Karpas-422 (cell line): ENCODE data around the gene SLAMF6. TPM values are rescaled to one million over a fixed set of nuclear protein-coding genes. Genes with fewer than 3 reads are reported as not detected.
"Not testable (repeated sequence)": the region's sequence is repeated elsewhere in the genome, so short reads cannot be mapped to it uniquely, and the experiment has no call there.

Source experiments
- DNase-seq: peaks from one replicate; pipeline ENCODE4 v3.0.0-alpha.2; 2015
- H2AFZ ChIP-seq: fragments of 200-600 bp; sonication (generic); 2 replicates; pipeline ENCODE4 v1.6.1; 2014; ENCODE audit warnings: antibody characterized with exemption, low read length, mixed read lengths
- H3K27ac ChIP-seq: fragments of 200-600 bp; sonication (generic); 2 replicates; pipeline ENCODE4 v1.5.1; 2014; ENCODE audit warnings: mild to moderate bottlenecking, low read length, moderate library complexity
- H3K27me3 ChIP-seq: fragments of 200-600 bp; sonication (generic); 2 replicates; pipeline ENCODE4 v1.6.1; 2014; ENCODE audit warnings: low read length, mixed read lengths
- H3K36me3 ChIP-seq: fragments of 200-600 bp; sonication (generic); 2 replicates; pipeline ENCODE4 v1.6.1; 2014; ENCODE audit warnings: low read length, mixed read lengths; ENCODE audit not compliant: insufficient read depth
- H3K4me1 ChIP-seq: fragments of 200-600 bp; sonication (generic); 2 replicates; pipeline ENCODE4 v1.6.1; 2014; ENCODE audit warnings: mild to moderate bottlenecking, low read length, mixed read lengths
- H3K4me2 ChIP-seq: fragments of 200-600 bp; sonication (generic); 2 replicates; pipeline ENCODE4 v1.6.1; 2014; ENCODE audit warnings: low read length, low read depth, mild to moderate bottlenecking; ENCODE audit not compliant: poor library complexity, severe bottlenecking
- H3K4me3 ChIP-seq: fragments of 200-600 bp; sonication (generic); 2 replicates; pipeline ENCODE4 v1.5.1; 2014; ENCODE audit warnings: mild to moderate bottlenecking, antibody characterized with exemption, low read length, mixed read lengths
- H3K79me2 ChIP-seq: fragments of 200-600 bp; sonication (generic); 2 replicates; pipeline ENCODE4 v1.6.1; 2014; ENCODE audit warnings: mild to moderate bottlenecking, low read length, mixed read lengths
- H3K9ac ChIP-seq: fragments of 200-600 bp; sonication (generic); 2 replicates; pipeline ENCODE4 v1.6.0; 2014; ENCODE audit warnings: low read length
- H3K9me2 ChIP-seq: fragments of 200-600 bp; sonication (generic), shearing (Covaris generic); replicated peaks from 2 replicates; pipeline ENCODE4 v1.6.0; 2014; ENCODE audit warnings: mild to moderate bottlenecking, low read length, moderate library complexity; ENCODE audit not compliant: insufficient read depth
- H3K9me3 ChIP-seq: fragments of 300-700, 200-600 bp; sonication (generic); 2 replicates; pipeline ENCODE4 v1.6.1; 2014; ENCODE audit warnings: low read length, mixed read lengths
- H4K20me1 ChIP-seq: fragments of 200-600 bp; sonication (generic); 2 replicates; pipeline ENCODE4 v1.6.1; 2014; ENCODE audit warnings: mild to moderate bottlenecking, antibody characterized with exemption, low read length, low read depth; ENCODE audit not compliant: insufficient read depth
- total RNA-seq: library from RNA; depleted of rRNA; stranded (reverse); fragments of >200 nt; shearing (Covaris generic); gene quantifications from 2 replicates; pipeline ENCODE4 v1.2.3, GENCODE V29; 2014; ENCODE audit warnings: low replicate concordance

SLAMF6 gene
- total RNA-seq, 1 experiment from 2014 or later, result 66.0 TPM

DNA sequence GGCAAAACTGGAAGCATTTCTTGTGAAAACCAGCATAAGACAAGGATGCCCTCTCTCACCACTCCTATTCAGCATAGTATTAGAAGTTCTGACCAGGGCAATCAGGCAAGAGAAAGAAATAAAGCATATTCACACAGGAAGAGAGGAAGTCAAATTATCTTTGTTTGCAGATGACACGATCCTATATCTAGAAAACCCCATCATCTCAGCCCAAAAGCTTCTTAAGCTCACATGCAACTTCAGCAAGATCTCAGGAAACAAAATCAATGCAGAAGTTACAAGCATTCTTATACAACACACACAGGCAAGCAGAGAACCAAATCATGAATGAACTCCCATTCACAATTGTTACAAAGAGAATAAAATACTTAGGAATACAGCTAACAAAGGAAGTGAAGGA, 7.1 kb downstream of the SLAMF6 start:
- H3K4me1 ChIP-seq, result peaks cover 28% of the 10 kb centered on the region
- H3K27ac ChIP-seq, H3K9me3 ChIP-seq: not testable (repeated sequence)

GRCh38 chr1:160504651-160505050, 18.4 kb downstream of the SLAMF6 start:
- Histone ChIP-seq H3K4me3 (no peak overlapping the region), H3K4me1 (peaks cover 6% of the 10 kb centered on the region; the same call in 1 of the 2 replicates), H2AFZ (no peak overlapping the region), H4K20me1 (no peaks in the 10 kb centered on the region), H3K27me3 (no peaks in the 10 kb centered on the region), H3K9me2 (no peaks in the 10 kb centered on the region), H3K9ac (no peak overlapping the region), H3K79me2 (peaks cover 43% of the 10 kb centered on the region; the same call in 1 of the 2 replicates), H3K36me3 (peaks cover 2% of the 10 kb centered on the region), H3K27ac (no peak overlapping the region), H3K4me2 (no peak overlapping the region), H3K9me3 (peaks cover 18% of the 10 kb centered on the region)
- DNase-seq, result no peak

More for the DNA sequence above, 7.1 kb downstream of the SLAMF6 start:
- H3K4me3 ChIP-seq, H2AFZ ChIP-seq, H3K9ac ChIP-seq, H3K27me3 ChIP-seq, H3K9me2 ChIP-seq, DNase-seq, H3K4me2 ChIP-seq, H4K20me1 ChIP-seq: not testable (repeated sequence)
- Histone ChIP-seq H3K79me2 (peaks cover 59% of the 10 kb centered on the region), H3K36me3 (peaks cover 16% of the 10 kb centered on the region; the same call in 1 of the 2 replicates)

DNA sequence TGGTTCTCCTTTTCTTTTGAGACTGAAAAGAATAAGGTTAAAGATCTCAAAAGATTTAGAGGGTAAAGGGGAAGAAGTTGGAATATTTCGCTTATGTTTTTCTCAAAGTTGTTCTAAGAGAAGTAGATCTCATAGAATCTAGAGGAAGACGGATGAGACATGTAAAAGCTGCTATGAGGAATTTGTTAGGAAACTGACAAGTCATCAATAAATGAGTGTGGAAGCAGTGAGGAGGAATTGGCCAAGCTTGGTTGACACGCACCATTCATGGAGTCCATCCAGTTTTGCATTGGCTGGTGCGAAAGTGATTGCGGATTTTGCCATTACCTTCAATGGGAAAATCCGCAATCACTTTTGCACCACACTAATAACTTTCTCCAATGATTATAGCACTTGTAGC, 20.0 kb downstream of the SLAMF6 start:
- H3K9me3 ChIP-seq, result peaks cover 29% of the 10 kb centered on the region
- peaks cover 44% of the 10 kb centered on the region; the same call in 1 of the 2 replicates for H3K79me2 ChIP-seq

GRCh38 chr1:160500321-160500990, 22.6 kb downstream of the SLAMF6 start:
- H3K9me2 ChIP-seq, result no peaks in the 10 kb centered on the region
- peaks cover 12% of the 10 kb centered on the region for H3K4me1 ChIP-seq
- DNase-seq, result no peak
- no peaks in the 10 kb centered on the region for H3K27me3 ChIP-seq
- no peak overlapping the region for H3K4me2 ChIP-seq
- peaks cover 17% of the 10 kb centered on the region for H3K9me3 ChIP-seq
- H4K20me1 ChIP-seq, result no peaks in the 10 kb centered on the region
- no peak overlapping the region for H2AFZ ChIP-seq
- H3K36me3 ChIP-seq, result peaks cover 10% of the 10 kb centered on the region
- no peak overlapping the region for H3K4me3 ChIP-seq
- H3K79me2 ChIP-seq, result peaks cover 34% of the 10 kb centered on the region; the same call in 1 of the 2 replicates
- no peak overlapping the region for H3K9ac ChIP-seq
- H3K27ac ChIP-seq, result no peak overlapping the region

More for the DNA sequence above, 20.0 kb downstream of the SLAMF6 start:
- H3K4me1 ChIP-seq, result peaks cover 6% of the 10 kb centered on the region; the same call in 1 of the 2 replicates
- no peak overlapping the region for H3K9ac ChIP-seq
- no peak for DNase-seq
- H4K20me1 ChIP-seq, result no peaks in the 10 kb centered on the region
- no peaks in the 10 kb centered on the region for H3K27me3 ChIP-seq
- H3K27ac ChIP-seq, result no peak overlapping the region
- no peak overlapping the region for H3K4me2 ChIP-seq
- no peak overlapping the region for H3K4me3 ChIP-seq
- H3K36me3 ChIP-seq, result peaks cover 8% of the 10 kb centered on the region
- no peak overlapping the region for H2AFZ ChIP-seq
- H3K9me2 ChIP-seq, result no peaks in the 10 kb centered on the region

- no peak for DNase-seq
- no peak overlapping the region for H3K4me2 ChIP-seq
- no peaks in the 10 kb centered on the region for H3K27me3 ChIP-seq
- H3K36me3 ChIP-seq, result peaks cover 11% of the 10 kb centered on the region
- no peak overlapping the region for H3K27ac ChIP-seq
- no peaks in the 10 kb centered on the region for H3K9me2 ChIP-seq
- no peak overlapping the region for H2AFZ ChIP-seq
- no peak overlapping the region for H3K9ac ChIP-seq
- peaks cover 17% of the 10 kb centered on the region for H3K4me1 ChIP-seq
- no peaks in the 10 kb centered on the region for H4K20me1 ChIP-seq
- H3K9me3 ChIP-seq, result peaks cover 14% of the 10 kb centered on the region
- H3K79me2 ChIP-seq, result peaks cover 27% of the 10 kb centered on the region; the same call in 1 of the 2 replicates
- no peak overlapping the region for H3K4me3 ChIP-seq
Measured at GRCh38 chr1:160499631-160500030, 23.4 kb downstream of the SLAMF6 start.

DNA sequence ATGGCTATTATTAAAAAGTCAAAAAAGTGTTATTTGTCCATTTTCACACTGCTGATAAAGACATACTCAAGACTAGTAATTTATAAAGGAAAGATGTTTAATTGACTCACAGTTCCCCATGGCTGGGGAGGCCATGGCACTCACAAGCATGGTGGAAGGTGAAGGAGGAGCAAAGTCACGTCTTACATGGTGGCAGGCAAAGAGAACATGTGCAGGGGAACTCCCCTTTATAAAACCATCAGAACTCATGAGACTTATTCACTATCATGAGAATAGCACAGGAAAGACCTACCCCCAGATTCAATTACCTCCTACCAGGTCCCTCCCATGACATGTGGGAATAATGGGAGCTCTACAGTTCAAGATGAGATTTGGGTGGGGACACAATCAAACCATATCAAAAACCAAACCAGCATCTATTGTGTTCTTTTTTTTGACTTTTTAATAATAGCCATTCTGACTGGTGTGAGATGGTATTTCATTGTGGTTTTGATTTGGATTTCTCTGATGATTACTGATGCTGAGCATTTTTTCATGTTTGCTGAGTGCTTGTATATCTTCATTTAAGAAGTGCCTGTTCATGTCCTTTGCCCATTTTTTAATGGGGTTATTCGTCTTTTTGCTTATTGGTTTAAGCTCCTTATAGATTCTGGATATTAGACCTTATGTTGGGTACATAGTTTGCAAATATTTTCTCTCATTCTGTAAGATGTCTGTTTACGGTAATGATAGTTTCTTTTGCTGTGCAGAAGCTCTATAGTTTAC, 24.6 kb downstream of the SLAMF6 start:
- peaks cover 18% of the 10 kb centered on the region; the same call in 1 of the 2 replicates for H3K79me2 ChIP-seq
- not testable (repeated sequence) for H2AFZ ChIP-seq, H4K20me1 ChIP-seq, H3K27me3 ChIP-seq, H3K4me3 ChIP-seq, H3K9me2 ChIP-seq, H3K9ac ChIP-seq, H3K4me2 ChIP-seq, DNase-seq, H3K27ac ChIP-seq
- peaks cover 18% of the 10 kb centered on the region for H3K36me3 ChIP-seq
- H3K9me3 ChIP-seq, result peaks cover 14% of the 10 kb centered on the region
- H3K4me1 ChIP-seq, result peaks cover 17% of the 10 kb centered on the region

DNA sequence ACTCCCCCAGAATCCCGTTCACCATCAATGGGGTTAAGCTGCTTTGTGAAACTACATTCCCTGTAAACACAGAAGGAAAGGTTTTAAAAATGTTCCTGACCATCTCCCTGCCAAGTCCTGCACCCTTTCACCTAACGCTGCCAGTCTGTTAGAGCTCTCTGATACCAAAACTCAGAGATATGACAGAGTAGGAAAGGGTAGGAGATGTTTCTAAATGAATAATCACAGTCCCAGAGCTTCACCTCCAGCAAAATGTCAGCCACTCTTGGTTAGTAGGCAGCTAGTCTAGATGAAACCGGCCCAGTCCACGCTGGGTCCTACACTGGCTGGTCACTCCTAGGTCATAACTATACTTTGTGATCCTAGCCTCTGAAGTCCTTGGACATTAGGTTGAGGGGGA, 26.7 kb downstream of the SLAMF6 start:
- peaks cover 26% of the 10 kb centered on the region for H3K4me1 ChIP-seq

DNA sequence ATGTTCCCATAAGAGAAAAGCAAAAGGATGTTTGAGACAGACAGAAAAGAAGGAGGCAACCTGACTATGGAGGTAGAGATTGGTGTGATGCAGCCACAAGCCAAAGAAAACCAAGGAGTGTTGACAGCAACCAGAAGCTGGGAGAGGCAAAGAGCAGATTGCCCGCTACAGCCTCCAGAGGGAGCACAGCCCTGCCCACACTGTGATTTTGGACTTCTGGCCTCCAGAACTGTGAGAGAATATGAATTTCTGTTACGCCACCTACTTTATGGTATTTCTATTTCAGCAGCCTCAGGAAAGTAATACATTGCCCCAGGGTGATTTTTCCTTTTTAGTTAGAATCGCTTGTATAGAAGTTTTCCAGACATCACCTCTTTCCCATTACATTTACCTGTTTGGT, 28.4 kb downstream of the SLAMF6 start:
- H2AFZ ChIP-seq, result no peak overlapping the region
- H3K9me3 ChIP-seq, result peaks cover 11% of the 10 kb centered on the region
- peak overlapping the region; percentile 29; the same call in 1 of the 2 replicates for H3K27ac ChIP-seq
- no peak overlapping the region for H3K4me2 ChIP-seq
- no peak overlapping the region for H3K4me3 ChIP-seq
- H3K27me3 ChIP-seq, result no peaks in the 10 kb centered on the region
- H4K20me1 ChIP-seq, result no peaks in the 10 kb centered on the region
- H3K9ac ChIP-seq, result no peak overlapping the region
- peaks cover 15% of the 10 kb centered on the region for H3K36me3 ChIP-seq
- peak; percentile 64 for DNase-seq
- 0 out of 2 replicates have a peak, but pooled peaks cover under 1% of the 10 kb centered on the region for H3K79me2 ChIP-seq
- H3K4me1 ChIP-seq, result peaks cover 44% of the 10 kb centered on the region
- no peaks in the 10 kb centered on the region for H3K9me2 ChIP-seq

More for the DNA sequence above, 26.7 kb downstream of the SLAMF6 start:
- no peak overlapping the region for H3K4me2 ChIP-seq
- peaks cover 14% of the 10 kb centered on the region for H3K9me3 ChIP-seq
- no peak for DNase-seq
- no peak overlapping the region for H3K27ac ChIP-seq
- no peaks in the 10 kb centered on the region for H3K27me3 ChIP-seq
- H3K4me3 ChIP-seq, result no peak overlapping the region
- H3K36me3 ChIP-seq, result peaks cover 18% of the 10 kb centered on the region
- no peaks in the 10 kb centered on the region for H4K20me1 ChIP-seq
- peaks cover 7% of the 10 kb centered on the region; the same call in 1 of the 2 replicates for H3K79me2 ChIP-seq
- H3K9ac ChIP-seq, result no peak overlapping the region
- H2AFZ ChIP-seq, result no peak overlapping the region
- no peaks in the 10 kb centered on the region for H3K9me2 ChIP-seq
